GM18909 (cell line): ENCODE measurements around the gene APLN.

Experiments
- ATAC-seq: cut with Tn5 transposase; IDR thresholded peaks from one replicate; pipeline ENCODE4 v1.9.1; 2021; ENCODE audit warnings: mild to moderate bottlenecking; ENCODE audit not compliant: unreplicated experiment, poor library complexity

APLN gene

GRCh38 chrX:129608496-129608895 lies 46.3 kb downstream of the APLN start:
- ATAC-seq, result no peak

DNA sequence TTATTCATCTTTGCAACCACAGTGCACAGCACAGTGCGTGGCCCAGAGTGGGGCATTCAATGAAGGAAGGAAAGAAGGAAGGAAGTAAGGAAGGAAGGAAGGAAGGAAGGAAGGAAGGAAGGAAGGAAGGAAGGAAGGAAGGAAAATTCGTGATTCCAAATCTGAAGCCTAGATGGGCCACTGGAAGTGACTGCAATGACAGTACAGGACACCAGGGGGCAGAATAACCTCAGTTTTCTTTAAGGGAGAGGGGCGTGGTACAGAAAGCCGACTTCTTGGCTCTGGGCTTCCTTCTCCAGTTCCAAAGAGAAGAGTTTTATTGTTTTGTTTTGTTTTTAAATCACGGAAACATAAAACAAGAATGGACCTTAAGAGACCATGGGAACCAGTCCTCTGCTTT lies 47.8 kb downstream of the APLN start:
- peak; percentile 42 for ATAC-seq

- ATAC-seq, result no peak
These were observed 53.8 kb downstream of the APLN start for GRCh38 chrX:129600981-129601424.

- ATAC-seq, result no peak
These were observed 54.8 kb downstream of the APLN start for GRCh38 chrX:129599996-129600395.

DNA sequence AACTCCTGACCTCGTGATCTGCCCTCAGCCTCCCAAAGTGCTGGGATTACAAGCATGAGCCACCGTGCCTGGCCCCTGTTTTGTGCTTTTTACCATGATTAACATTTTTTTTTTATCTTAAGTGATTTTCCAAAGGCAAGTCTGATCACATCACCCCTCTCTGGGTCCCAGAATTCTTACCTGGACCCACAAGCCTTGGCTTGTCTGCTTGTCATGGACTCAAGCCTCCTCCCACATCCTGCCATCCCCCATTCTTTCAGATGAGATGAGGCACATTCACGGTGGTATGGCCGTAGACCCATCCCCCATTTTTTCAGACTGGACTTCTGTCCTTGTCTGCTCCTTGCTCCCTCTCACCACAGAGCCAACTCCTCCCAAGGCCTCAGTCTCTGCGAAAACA lies 55.3 kb downstream of the APLN start:
- no peak for ATAC-seq

DNA sequence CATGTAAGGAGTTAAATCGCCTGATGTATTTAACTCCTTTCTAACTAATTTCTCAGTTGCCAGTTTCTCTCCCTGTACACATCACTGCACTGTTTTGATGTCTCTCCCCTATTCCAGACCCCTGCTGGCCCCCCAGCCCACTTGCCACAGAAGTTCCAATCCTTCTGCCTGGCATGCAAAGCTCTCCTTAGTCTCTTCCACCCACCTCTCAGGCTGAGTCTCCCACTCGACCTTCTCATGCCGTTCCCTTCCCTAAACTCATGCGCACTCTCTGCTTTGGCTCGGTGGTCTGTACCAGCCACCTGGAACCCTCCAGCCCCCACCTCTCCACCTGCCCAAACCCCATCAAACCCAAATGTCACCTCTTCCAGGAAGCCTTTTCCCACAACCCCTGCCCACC lies 56.9 kb downstream of the APLN start:
- ATAC-seq, result no peak

- no peak for ATAC-seq
These were observed 58.7 kb downstream of the APLN start for GRCh38 chrX:129596077-129596476.
